K562 (cell line): ENCODE measurements around the gene PLXNA2. TPM values are rescaled to one million over a fixed set of nuclear protein-coding genes. Genes with fewer than 3 reads are reported as not detected.
A peak's percentile ranks its signal among the peaks of the same experiment; 100 is the strongest.

Source experiments
- ATAC-seq: fragments of 200-7000 bp; cut with Tn5 transposase; 3 replicates; pipeline ENCODE4 v1.9.1; 2020; ENCODE audit warnings: moderate library complexity
- BruUV-seq: library from RNA; stranded (reverse); fragments of 400-500 nt; replicated peaks from 2 replicates; lab custom pipeline; 2021; lab: Mats Ljungman, UMichigan
- CTCF ChIA-PET: fragments of 300-600 bp; formaldehyde crosslinking; extraction: SDS; loops from one replicate; lab custom pipeline; 2021; ENCODE audit warnings: low intra/inter-chr PET ratio; lab: Yijun Ruan, JAX
- POLR2A ChIA-PET: fragments of 300-600, 350-650 bp; sonication (Branson Sonifier 250); formaldehyde crosslinking; extraction: SDS; loops from one replicate; lab custom pipeline; 2021; ENCODE audit warnings: antibody characterized with exemption, inconsistent platforms; lab: Yijun Ruan, JAX
- DNase-seq, 4 experiments: peaks; one replicate each; pipeline versions ENCODE4 v3.0.0 to v3.0.0-alpha.2; 2011 to 2018; ENCODE audit warnings: low spot score in 3 of 4, mixed read lengths in 3 of 4; ENCODE audit errors: extremely low read depth in 1 of 4
- FAIRE-seq: peaks from 2 replicates; lab custom pipeline; 2011; peaks lifted over from hg19 to GRCh38; lab: Jason Lieb, UNC
- H2AFZ ChIP-seq: 2 replicates; pipeline ENCODE4 v1.6.0; 2011; ENCODE audit warnings: low read depth, low read length, control low read depth, inconsistent platforms
- H3K27ac ChIP-seq: fragments of 200-600 bp; 3 replicates; pipeline ENCODE4 v1.8.0; 2011; ENCODE audit warnings: low read depth, mild to moderate bottlenecking, control low read depth, inconsistent platforms, low read length, moderate library complexity, mixed read lengths; ENCODE audit errors: extremely low read depth
- H3K27me3 ChIP-seq, 2 experiments: fragments of 300-600 bp in 1 of 2; 2 replicates in 1 of 2; 3 replicates in 1 of 2; pipeline versions ENCODE4 v1.6.0 to v1.8.0; 2011; ENCODE audit warnings: inconsistent platforms in 2 of 2, low read length in 2 of 2, mild to moderate bottlenecking in 1 of 2, mixed read lengths in 1 of 2, moderate library complexity in 1 of 2; ENCODE audit not compliant: control insufficient read depth in 2 of 2, insufficient read depth in 2 of 2
- H3K36me3 ChIP-seq: fragments of 300-600 bp; 3 replicates; pipeline ENCODE4 v1.8.0; 2011; ENCODE audit warnings: mild to moderate bottlenecking, low read length, inconsistent platforms; ENCODE audit not compliant: control insufficient read depth, insufficient read depth
- H3K4me1 ChIP-seq, 2 experiments: fragments of 200-600 bp in 1 of 2; replicated peaks in 1 of 2; 2 replicates in 1 of 2; 3 replicates in 1 of 2; pipeline versions ENCODE4 v1.5.1 to v1.8.0; 2011; ENCODE audit warnings: inconsistent platforms in 2 of 2, low read length in 2 of 2, mild to moderate bottlenecking in 1 of 2, mixed read lengths in 1 of 2, moderate library complexity in 1 of 2; ENCODE audit not compliant: control insufficient read depth in 2 of 2, insufficient read depth in 2 of 2
- H3K4me2 ChIP-seq: 2 replicates; pipeline ENCODE4 v1.6.1; 2011; ENCODE audit warnings: low read length, control low read depth, inconsistent platforms, mixed read lengths; ENCODE audit not compliant: insufficient read depth
- H3K4me3 ChIP-seq: fragments of 200-600 bp; sonication (generic), shearing (Covaris generic); 2 replicates; pipeline ENCODE4 v1.5.1; 2016; ENCODE audit warnings: control low read depth, inconsistent platforms
- H3K79me2 ChIP-seq: fragments of 200-600 bp; 3 replicates; pipeline ENCODE4 v1.8.0; 2011; ENCODE audit warnings: low read length, inconsistent platforms; ENCODE audit not compliant: control insufficient read depth, insufficient read depth
- H3K9ac ChIP-seq, 2 experiments: 2 replicates each; pipeline versions ENCODE4 v1.6.0 to v1.6.1; 2011; ENCODE audit warnings: low read depth in 2 of 2, low read length in 2 of 2, control low read depth in 1 of 2, inconsistent platforms in 1 of 2, mild to moderate bottlenecking in 1 of 2, mixed read lengths in 1 of 2; ENCODE audit not compliant: insufficient read depth in 1 of 2
- H3K9me1 ChIP-seq: one replicate; pipeline ENCODE4 v1.6.0; 2011; ENCODE audit warnings: inconsistent platforms, mild to moderate bottlenecking, low read length, moderate library complexity; ENCODE audit not compliant: control insufficient read depth, insufficient read depth
- H3K9me3 ChIP-seq: replicated peaks from 2 replicates; pipeline ENCODE4 v1.5.1; 2011; ENCODE audit warnings: low read depth, low read length, inconsistent platforms; ENCODE audit not compliant: control insufficient read depth, insufficient read depth
- H4K20me1 ChIP-seq: replicated peaks from 2 replicates; pipeline ENCODE4 v1.6.1; 2011; ENCODE audit warnings: low read length, inconsistent platforms, mixed read lengths; ENCODE audit not compliant: control insufficient read depth, insufficient read depth
- CTCF ChIP-seq, 3 experiments: IDR thresholded peaks in 2 of 3; conservative IDR thresholded peaks in 1 of 3; 2 replicates each; pipeline ENCODE4 v1.5.1; 2011 to 2012; ENCODE audit warnings: low read length in 3 of 3, mild to moderate bottlenecking in 3 of 3, control low read depth in 2 of 3, improper control_type of control experiment in 1 of 3, inconsistent platforms in 1 of 3, low read depth in 1 of 3, mixed read lengths in 1 of 3, moderate library complexity in 1 of 3; ENCODE audit not compliant: insufficient read depth in 2 of 3
- SP2 ChIP-seq: IDR thresholded peaks from 2 replicates; pipeline ENCODE4 v1.6.1; 2011; ENCODE audit warnings: mild to moderate bottlenecking, low read depth, low read length, moderate library complexity; ENCODE audit not compliant: poor library complexity, severe bottlenecking; ENCODE audit errors: extremely low read depth
- XRCC5 ChIP-seq: fragments of 200-400 bp; formaldehyde crosslinking; IDR thresholded peaks from 2 replicates; pipeline ENCODE4 v1.6.1; 2017; ENCODE audit warnings: low read depth, mild to moderate bottlenecking, low read length
- WGBS: fragments of 100-300 bp; shearing (Covaris generic); methylation state at CpG from one replicate; pipeline ENCODE4 v1.1.6; 2016; ENCODE audit warnings: low coverage, mixed read lengths; ENCODE audit not compliant: insufficient coverage; ENCODE audit errors: missing lambda C conversion rate; 5-methylcytosine and 5-hydroxymethylcytosine counted together
- in situ Hi-C: fragments of 300-500 bp; cut with MboI; formaldehyde crosslinking; loops from 4 replicates; pipeline ENCODE4 v1.15.0; 2018; ENCODE audit warnings: inconsistent platforms, mixed read lengths
- intact Hi-C: fragments of 100-400 bp; cut with micrococcal nuclease; formaldehyde crosslinking; loops from 2 replicates; pipeline ENCODE4 v1.14.2; 2022
- polyA plus RNA-seq, 8 experiments: library from polyadenylated mRNA; depleted of rRNA in 4 of 8; stranded (reverse) in 5 of 8; unstranded in 3 of 8; fragments of >200 nt; fragmentation: Nextera tagmentation in 2 of 8; fragmentation: Illumina TruSeq in 1 of 8; extraction: Ambion mirVana in 2 of 8; extraction: Trizol in 1 of 8; gene quantifications; 2 replicates each; pipeline versions ENCODE4 v1.2.1 to v1.2.3, GENCODE V29; 2011 to 2014; ENCODE audit warnings: inconsistent platforms in 1 of 8, missing spikeins in 1 of 8
- total RNA-seq, 7 experiments: library from RNA; depleted of rRNA in 6 of 7; stranded (reverse); fragments of >200 nt in 6 of 7; fragmentation: Illumina TruSeq in 2 of 7; extraction: Trizol in 2 of 7; gene quantifications; 2 replicates each; pipeline versions ENCODE4 v1.2.1 to v1.2.3, GENCODE V29; 2011 to 2021; ENCODE audit warnings: low replicate concordance in 1 of 7

Gene PLXNA2
- total and polyA plus RNA-seq, 9 of the 15 experiments (the other 6 are each of a cell fraction or from before 2014, with no cell fraction given), result 0.01 to 1.3 (median 0.32) TPM

- ChIA-PET CTCF (no interaction called here), POLR2A (interaction anchor here (1.3 to 1.4 kb wide), 3 partner anchors 9 to 21 kb away, joined by 3 to 8 read pairs (median 6); no protein-coding TSS in a partner anchor)
- Histone ChIP-seq H3K9me3 (no peaks in the 10 kb centered on the region), H3K27me3 (no peaks in the 10 kb centered on the region; a peak in 1 of 5 replicates), H3K9ac (no peak overlapping the region), H3K9me1 (no peaks in the 10 kb centered on the region), H3K27ac (no peak overlapping the region), H4K20me1 (no peaks in the 10 kb centered on the region), H2AFZ (no peak overlapping the region), H3K4me2 (no peak overlapping the region), H3K36me3 (no peaks in the 10 kb centered on the region), H3K4me1 (peaks cover 43 to 50% of the 10 kb centered on the region in 2 experiments), H3K79me2 (no peaks in the 10 kb centered on the region), H3K4me3 (no peak overlapping the region)
- in situ Hi-C loops (no loop called here), intact Hi-C loops (no loop called here)
- WGBS, result 90% methylated on average over 15 of the region's 16 CpGs
- DNase-seq, result no peak
- TF ChIP-seq CTCF (IDR thresholded peaks at IDR 0.05 in 2 of 3, conservative IDR thresholded peaks at IDR 0.05 in 1 of 3; ENCODE audit: insufficient read depth in 2 of 3, low read depth in 1 of 3, low read length in 3 of 3) (peak in 2 of 3 experiments; percentile 13 to 29; a peak in 1 of 6 replicates), XRCC5 (no peak), SP2 (no peak)
- no TSS peak for BruUV-seq
- no peak for FAIRE-seq
- no peak for ATAC-seq
These were observed 27.4 kb downstream of the PLXNA2 start for GRCh38 chr1:208216806-208217205.
